H9 (cell line): ENCODE results near the gene FBN3. TPM values are rescaled to one million over a fixed set of nuclear protein-coding genes. Genes with fewer than 3 reads are reported as not detected.

Experiments
- DNase-seq: peaks from one replicate; pipeline ENCODE4 v3.0.0-alpha.2; 2017
- H2AFZ ChIP-seq: one replicate; pipeline ENCODE4 v1.6.1; 2013; ENCODE audit warnings: mild to moderate bottlenecking, low read length, control low read depth, moderate library complexity
- H2AK5ac ChIP-seq: 2 replicates; pipeline ENCODE4 v1.6.1; 2013; ENCODE audit warnings: low read length, control low read depth, mixed read lengths; ENCODE audit not compliant: insufficient read length
- H2BK120ac ChIP-seq: one replicate; pipeline ENCODE4 v1.6.1; 2013; ENCODE audit warnings: low read depth, mild to moderate bottlenecking, low read length, control low read depth, inconsistent platforms; ENCODE audit not compliant: poor library complexity, severe bottlenecking
- H2BK12ac ChIP-seq: 2 replicates; pipeline ENCODE4 v1.6.1; 2013; ENCODE audit warnings: low read length, control low read depth, mixed read lengths, low read depth; ENCODE audit not compliant: insufficient read length
- H2BK15ac ChIP-seq: 2 replicates; pipeline ENCODE4 v1.6.1; 2013; ENCODE audit warnings: low read depth, low read length, control low read depth
- H2BK20ac ChIP-seq: one replicate; pipeline ENCODE4 v1.6.1; 2013; ENCODE audit warnings: low read depth, mild to moderate bottlenecking, low read length, control low read depth, inconsistent platforms; ENCODE audit not compliant: poor library complexity, severe bottlenecking
- H2BK5ac ChIP-seq: 2 replicates; pipeline ENCODE4 v1.6.1; 2013; ENCODE audit warnings: low read length, control low read depth, mixed read lengths; ENCODE audit not compliant: insufficient read length
- H3K14ac ChIP-seq: 2 replicates; pipeline ENCODE4 v1.6.1; 2013; ENCODE audit warnings: low read length, control low read depth; ENCODE audit not compliant: insufficient read depth
- H3K18ac ChIP-seq: 2 replicates; pipeline ENCODE4 v1.6.1; 2013; ENCODE audit warnings: low read depth, mild to moderate bottlenecking, mixed read lengths, low read length, control low read depth; ENCODE audit not compliant: insufficient read length
- H3K23ac ChIP-seq: 2 replicates; pipeline ENCODE4 v1.6.1; 2013; ENCODE audit warnings: low read length, control low read depth, mixed read lengths, low read depth; ENCODE audit not compliant: insufficient read length
- H3K23me2 ChIP-seq: 2 replicates; pipeline ENCODE4 v1.6.1; 2013; ENCODE audit warnings: low read depth, mild to moderate bottlenecking, mixed read lengths, low read length, control low read depth; ENCODE audit not compliant: insufficient read length, poor library complexity, severe bottlenecking
- H3K27ac ChIP-seq: 2 replicates; pipeline ENCODE4 v1.5.1; 2013; ENCODE audit warnings: low read length, control low read depth, mixed read lengths, low read depth; ENCODE audit not compliant: insufficient read length
- H3K27me3 ChIP-seq: 2 replicates; pipeline ENCODE4 v1.6.1; 2013; ENCODE audit warnings: low read length, control low read depth, inconsistent platforms; ENCODE audit not compliant: insufficient read depth
- H3K4ac ChIP-seq: 2 replicates; pipeline ENCODE4 v1.6.1; 2013; ENCODE audit warnings: low read depth, mild to moderate bottlenecking, control low read depth, inconsistent platforms, low read length, moderate library complexity
- H3K4me1 ChIP-seq: 2 replicates; pipeline ENCODE4 v1.6.1; 2013; ENCODE audit warnings: low read length, control low read depth, inconsistent platforms; ENCODE audit not compliant: insufficient read depth
- H3K4me2 ChIP-seq: 2 replicates; pipeline ENCODE4 v1.6.1; 2013; ENCODE audit warnings: low read length, control low read depth, mixed read lengths; ENCODE audit not compliant: insufficient read length, insufficient read depth
- H3K56ac ChIP-seq: 2 replicates; pipeline ENCODE4 v1.6.1; 2013; ENCODE audit warnings: low read depth, mild to moderate bottlenecking, mixed read lengths, low read length, control low read depth; ENCODE audit not compliant: insufficient read length
- H3K79me1 ChIP-seq: 2 replicates; pipeline ENCODE4 v1.6.1; 2013; ENCODE audit warnings: low read depth, mild to moderate bottlenecking, moderate library complexity, low read length, control low read depth, inconsistent platforms; ENCODE audit not compliant: insufficient read depth, poor library complexity, severe bottlenecking
- H3K79me2 ChIP-seq: 2 replicates; pipeline ENCODE4 v1.6.1; 2013; ENCODE audit warnings: low read length, control low read depth, inconsistent platforms; ENCODE audit not compliant: insufficient read depth
- H3K9ac ChIP-seq: 2 replicates; pipeline ENCODE4 v1.6.1; 2013; ENCODE audit warnings: low read length, control low read depth, mixed read lengths; ENCODE audit not compliant: insufficient read length; ENCODE audit errors: extremely low read depth
- H3K9me3 ChIP-seq: one replicate; pipeline ENCODE4 v1.6.1; 2013; ENCODE audit warnings: low read depth, low read length, inconsistent platforms; ENCODE audit not compliant: control insufficient read depth
- H3T11ph ChIP-seq: one replicate; pipeline ENCODE4 v1.6.1; 2013; ENCODE audit warnings: mild to moderate bottlenecking, low read length, control low read depth, inconsistent platforms
- H4K20me1 ChIP-seq: one replicate; pipeline ENCODE4 v1.6.1; 2013; ENCODE audit not compliant: control insufficient read depth, insufficient read length, insufficient read depth
- H4K5ac ChIP-seq: 2 replicates; pipeline ENCODE4 v1.6.1; 2013; ENCODE audit warnings: low read depth, mild to moderate bottlenecking, mixed read lengths, low read length, control low read depth; ENCODE audit not compliant: insufficient read length
- H4K8ac ChIP-seq: replicated peaks from 2 replicates; pipeline ENCODE4 v1.6.1; 2013; ENCODE audit warnings: low read length, control low read depth, mixed read lengths, low read depth; ENCODE audit not compliant: insufficient read length
- H4K91ac ChIP-seq: 2 replicates; pipeline ENCODE4 v1.6.1; 2013; ENCODE audit warnings: low read depth, mild to moderate bottlenecking, moderate library complexity, mixed read lengths, low read length, control low read depth; ENCODE audit not compliant: insufficient read length
- H3K27ac Mint-ChIP-seq, 3 experiments: 2 replicates in 2 of 3; 3 replicates in 1 of 3; pipeline ENCODE4 v1.8.0; 2020 to 2021; ENCODE audit warnings: mixed read lengths in 3 of 3, mild to moderate bottlenecking in 1 of 3, moderate library complexity in 1 of 3
- H3K27me3 Mint-ChIP-seq: 2 replicates; pipeline ENCODE4 v1.8.0; 2021; ENCODE audit warnings: low read depth, mild to moderate bottlenecking, moderate library complexity, mixed read lengths
- H3K36me3 Mint-ChIP-seq, 3 experiments: 2 replicates in 2 of 3; 3 replicates in 1 of 3; pipeline ENCODE4 v1.8.0; 2020 to 2021; ENCODE audit warnings: low read depth in 3 of 3, mixed read lengths in 3 of 3; ENCODE audit not compliant: insufficient read depth in 1 of 3
- H3K4me1 Mint-ChIP-seq, 2 experiments: 2 replicates each; pipeline ENCODE4 v1.8.0; 2020; ENCODE audit warnings: mixed read lengths in 2 of 2
- H3K4me3 Mint-ChIP-seq, 2 experiments: 2 replicates in 1 of 2; 3 replicates in 1 of 2; pipeline ENCODE4 v1.8.0; 2020 to 2021; ENCODE audit warnings: mild to moderate bottlenecking in 2 of 2, mixed read lengths in 2 of 2, moderate library complexity in 1 of 2
- H3K9me3 Mint-ChIP-seq, 2 experiments: 2 replicates in 1 of 2; 3 replicates in 1 of 2; pipeline ENCODE4 v1.8.0; 2020; ENCODE audit warnings: mild to moderate bottlenecking in 2 of 2, mixed read lengths in 2 of 2, moderate library complexity in 1 of 2
- CTCF ChIP-seq: fragments of 200-600 bp; sonication (generic); conservative IDR thresholded peaks from 3 replicates; pipeline ENCODE4 v1.8.0; 2021; ENCODE audit warnings: antibody characterized with exemption, mild to moderate bottlenecking
- WGBS: extraction: QIAGEN DNeasy Blood & Tissue Kit; methylation state at CpG from one replicate; pipeline ENCODE4 v1.1.7; 2013; ENCODE audit warnings: missing lambda C conversion rate, low lambda C conversion rate, mixed read lengths; ENCODE audit not compliant: insufficient read length; ENCODE audit errors: extremely low coverage; 5-methylcytosine and 5-hydroxymethylcytosine counted together
- total RNA-seq: library from RNA; stranded (reverse); gene quantifications from 2 replicates; pipeline ENCODE4 v1.2.1, GENCODE V29; 2021

FBN3 gene
- total RNA-seq, 1 experiment from 2014 or later, result 31.0 TPM

GRCh38 chr19:8126008-8126407, 23.4 kb downstream of the FBN3 start:
- Histone ChIP-seq H3K14ac (no peak overlapping the region), H2AFZ (no peak overlapping the region), H2BK12ac (no peak overlapping the region), H3K27ac (no peak overlapping the region), H2BK5ac (no peak overlapping the region), H3K23me2 (no peaks in the 10 kb centered on the region), H3K79me2 (no peaks in the 10 kb centered on the region), H3K27me3 (no peaks in the 10 kb centered on the region), H3K9ac (no peak overlapping the region), H3K4me1 (no peaks in the 10 kb centered on the region; the same call in 1 of the 2 replicates), H3K4ac (no peak overlapping the region), H3K23ac (no peak overlapping the region), H3K56ac (no peak overlapping the region), H3K18ac (no peak overlapping the region), H3K9me3 (no peaks in the 10 kb centered on the region), H3K4me2 (no peak overlapping the region), H4K20me1 (no peaks in the 10 kb centered on the region), H4K8ac (no peak overlapping the region), H4K5ac (no peak overlapping the region), H2BK15ac (no peak overlapping the region), H3K79me1 (no peaks in the 10 kb centered on the region), H2BK20ac (no peak overlapping the region), H2AK5ac (no peak overlapping the region), H4K91ac (no peak overlapping the region), H2BK120ac (no peak overlapping the region), H3T11ph (no peak overlapping the region)
- Mint-ChIP-seq H3K4me1 (peaks cover 5% of the 10 kb centered on the region in 2 experiments), H3K36me3 (peaks cover 23 to 54% (median 46%) of the 10 kb centered on the region in 3 experiments), H3K9me3 (no peaks in the 10 kb centered on the region; a peak in 1 of 5 replicates), H3K4me3 (no peak overlapping the region), H3K27ac (peak overlapping the region; percentile 33 to 82 (median 68); a peak in 3 of 7 replicates), H3K27me3 (no peaks in the 10 kb centered on the region)
- no peak for TF ChIP-seq CTCF
- WGBS, result no CpG with 5 or more reads among the region's 15 CpGs
- DNase-seq, result no peak
